ENCODE measurements around the gene THEMIS2. TPM values are rescaled to one million over a fixed set of nuclear protein-coding genes. Genes with fewer than 3 reads are reported as not detected.

Gene THEMIS2
- total and polyA plus RNA-seq, 2 experiments from 2014 or later = 8.1 to 32.4 TPM

DNA sequence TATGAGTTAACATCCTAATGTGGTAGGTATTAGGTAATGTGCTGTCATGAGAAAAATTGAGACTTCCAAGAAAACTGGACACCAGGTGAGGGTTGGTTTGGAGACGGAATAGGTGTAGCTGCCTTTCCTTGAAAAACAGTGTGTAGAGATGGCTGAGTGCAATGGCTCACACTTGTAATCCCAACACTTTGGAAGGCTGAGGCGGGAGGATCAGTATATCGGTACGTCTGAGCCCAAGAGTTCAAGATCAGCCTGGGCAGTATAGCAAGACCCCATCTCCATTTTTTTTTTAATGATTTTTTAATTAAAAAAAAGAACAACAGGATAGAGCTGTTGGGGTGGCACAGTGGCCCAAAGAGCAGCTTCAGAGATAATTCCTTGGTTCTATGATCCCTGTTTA is 48.6 kb upstream of the THEMIS2 start (continued):
- TF ChIP-seq, protein P1, sequence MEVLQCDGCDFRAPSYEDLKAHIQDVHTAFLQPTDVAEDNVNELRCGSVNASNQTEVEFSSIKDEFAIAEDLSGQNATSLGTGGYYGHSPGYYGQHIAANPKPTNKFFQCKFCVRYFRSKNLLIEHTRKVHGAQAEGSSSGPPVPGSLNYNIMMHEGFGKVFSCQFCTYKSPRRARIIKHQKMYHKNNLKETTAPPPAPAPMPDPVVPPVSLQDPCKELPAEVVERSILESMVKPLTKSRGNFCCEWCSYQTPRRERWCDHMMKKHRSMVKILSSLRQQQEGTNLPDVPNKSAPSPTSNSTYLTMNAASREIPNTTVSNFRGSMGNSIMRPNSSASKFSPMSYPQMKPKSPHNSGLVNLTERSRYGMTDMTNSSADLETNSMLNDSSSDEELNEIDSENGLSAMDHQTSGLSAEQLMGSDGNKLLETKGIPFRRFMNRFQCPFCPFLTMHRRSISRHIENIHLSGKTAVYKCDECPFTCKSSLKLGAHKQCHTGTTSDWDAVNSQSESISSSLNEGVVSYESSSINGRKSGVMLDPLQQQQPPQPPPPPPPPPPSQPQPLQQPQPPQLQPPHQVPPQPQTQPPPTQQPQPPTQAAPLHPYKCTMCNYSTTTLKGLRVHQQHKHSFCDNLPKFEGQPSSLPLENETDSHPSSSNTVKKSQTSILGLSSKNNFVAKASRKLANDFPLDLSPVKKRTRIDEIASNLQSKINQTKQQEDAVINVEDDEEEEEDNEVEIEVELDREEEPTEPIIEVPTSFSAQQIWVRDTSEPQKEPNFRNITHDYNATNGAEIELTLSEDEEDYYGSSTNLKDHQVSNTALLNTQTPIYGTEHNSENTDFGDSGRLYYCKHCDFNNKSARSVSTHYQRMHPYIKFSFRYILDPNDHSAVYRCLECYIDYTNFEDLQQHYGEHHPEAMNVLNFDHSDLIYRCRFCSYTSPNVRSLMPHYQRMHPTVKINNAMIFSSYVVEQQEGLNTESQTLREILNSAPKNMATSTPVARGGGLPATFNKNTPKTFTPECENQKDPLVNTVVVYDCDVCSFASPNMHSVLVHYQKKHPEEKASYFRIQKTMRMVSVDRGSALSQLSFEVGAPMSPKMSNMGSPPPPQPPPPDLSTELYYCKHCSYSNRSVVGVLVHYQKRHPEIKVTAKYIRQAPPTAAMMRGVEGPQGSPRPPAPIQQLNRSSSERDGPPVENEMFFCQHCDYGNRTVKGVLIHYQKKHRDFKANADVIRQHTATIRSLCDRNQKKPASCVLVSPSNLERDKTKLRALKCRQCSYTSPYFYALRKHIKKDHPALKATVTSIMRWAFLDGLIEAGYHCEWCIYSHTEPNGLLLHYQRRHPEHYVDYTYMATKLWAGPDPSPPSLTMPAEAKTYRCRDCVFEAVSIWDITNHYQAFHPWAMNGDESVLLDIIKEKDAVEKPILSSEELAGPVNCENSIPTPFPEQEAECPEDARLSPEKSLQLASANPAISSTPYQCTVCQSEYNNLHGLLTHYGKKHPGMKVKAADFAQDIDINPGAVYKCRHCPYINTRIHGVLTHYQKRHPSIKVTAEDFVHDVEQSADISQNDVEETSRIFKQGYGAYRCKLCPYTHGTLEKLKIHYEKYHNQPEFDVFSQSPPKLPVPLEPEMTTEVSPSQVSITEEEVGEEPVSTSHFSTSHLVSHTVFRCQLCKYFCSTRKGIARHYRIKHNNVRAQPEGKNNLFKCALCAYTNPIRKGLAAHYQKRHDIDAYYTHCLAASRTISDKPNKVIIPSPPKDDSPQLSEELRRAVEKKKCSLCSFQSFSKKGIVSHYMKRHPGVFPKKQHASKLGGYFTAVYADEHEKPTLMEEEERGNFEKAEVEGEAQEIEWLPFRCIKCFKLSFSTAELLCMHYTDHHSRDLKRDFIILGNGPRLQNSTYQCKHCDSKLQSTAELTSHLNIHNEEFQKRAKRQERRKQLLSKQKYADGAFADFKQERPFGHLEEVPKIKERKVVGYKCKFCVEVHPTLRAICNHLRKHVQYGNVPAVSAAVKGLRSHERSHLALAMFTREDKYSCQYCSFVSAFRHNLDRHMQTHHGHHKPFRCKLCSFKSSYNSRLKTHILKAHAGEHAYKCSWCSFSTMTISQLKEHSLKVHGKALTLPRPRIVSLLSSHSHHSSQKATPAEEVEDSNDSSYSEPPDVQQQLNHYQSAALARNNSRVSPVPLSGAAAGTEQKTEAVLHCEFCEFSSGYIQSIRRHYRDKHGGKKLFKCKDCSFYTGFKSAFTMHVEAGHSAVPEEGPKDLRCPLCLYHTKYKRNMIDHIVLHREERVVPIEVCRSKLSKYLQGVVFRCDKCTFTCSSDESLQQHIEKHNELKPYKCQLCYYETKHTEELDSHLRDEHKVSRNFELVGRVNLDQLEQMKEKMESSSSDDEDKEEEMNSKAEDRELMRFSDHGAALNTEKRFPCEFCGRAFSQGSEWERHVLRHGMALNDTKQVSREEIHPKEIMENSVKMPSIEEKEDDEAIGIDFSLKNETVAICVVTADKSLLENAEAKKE (CRISPR knock-in tag; IDR thresholded peaks at IDR 0.05) = no peak
- TF ChIP-seq, protein P2, sequence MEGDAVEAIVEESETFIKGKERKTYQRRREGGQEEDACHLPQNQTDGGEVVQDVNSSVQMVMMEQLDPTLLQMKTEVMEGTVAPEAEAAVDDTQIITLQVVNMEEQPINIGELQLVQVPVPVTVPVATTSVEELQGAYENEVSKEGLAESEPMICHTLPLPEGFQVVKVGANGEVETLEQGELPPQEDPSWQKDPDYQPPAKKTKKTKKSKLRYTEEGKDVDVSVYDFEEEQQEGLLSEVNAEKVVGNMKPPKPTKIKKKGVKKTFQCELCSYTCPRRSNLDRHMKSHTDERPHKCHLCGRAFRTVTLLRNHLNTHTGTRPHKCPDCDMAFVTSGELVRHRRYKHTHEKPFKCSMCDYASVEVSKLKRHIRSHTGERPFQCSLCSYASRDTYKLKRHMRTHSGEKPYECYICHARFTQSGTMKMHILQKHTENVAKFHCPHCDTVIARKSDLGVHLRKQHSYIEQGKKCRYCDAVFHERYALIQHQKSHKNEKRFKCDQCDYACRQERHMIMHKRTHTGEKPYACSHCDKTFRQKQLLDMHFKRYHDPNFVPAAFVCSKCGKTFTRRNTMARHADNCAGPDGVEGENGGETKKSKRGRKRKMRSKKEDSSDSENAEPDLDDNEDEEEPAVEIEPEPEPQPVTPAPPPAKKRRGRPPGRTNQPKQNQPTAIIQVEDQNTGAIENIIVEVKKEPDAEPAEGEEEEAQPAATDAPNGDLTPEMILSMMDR (conservative IDR thresholded peaks at IDR 0.05; ENCODE audit: low read depth in 2 of 2) = no peak

DNA sequence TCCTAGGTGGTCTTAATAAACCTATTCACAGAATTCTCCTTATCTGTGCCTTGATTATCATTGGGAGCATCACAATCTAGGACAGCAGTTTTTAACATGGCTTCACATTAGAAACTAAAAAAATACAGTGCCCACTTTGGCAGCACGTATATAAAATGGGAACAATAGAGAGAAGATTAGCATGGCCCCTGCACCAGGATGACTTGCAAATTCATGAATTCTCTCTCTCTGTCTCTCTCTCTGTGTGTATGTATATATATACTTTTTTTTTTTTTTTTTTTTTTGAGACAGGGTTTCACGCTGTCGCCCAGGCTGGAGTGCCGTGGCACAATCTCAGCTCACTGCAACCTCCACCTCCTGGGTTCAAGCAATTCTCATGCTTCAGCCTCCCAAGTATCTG is 47.9 kb upstream of the THEMIS2 start:
- H3K27ac Mint-ChIP-seq = no peak overlapping the region
- H3K4me3 Mint-ChIP-seq = no peak overlapping the region
- Histone ChIP-seq H3K27me3 (ENCODE audit: insufficient read depth) (no peaks in the 10 kb centered on the region), H3K4me3 (no peak overlapping the region), H4K20me1 (replicated peaks; ENCODE audit: insufficient read depth) (no peaks in the 10 kb centered on the region), H3K36me3 (ENCODE audit: insufficient read depth) (0 out of 2 replicates have a peak, but pooled peaks cover 6% of the 10 kb centered on the region), H3F3A (replicated peaks; ENCODE audit: low read depth) (no peaks in the 10 kb centered on the region), H3K27ac (ENCODE audit: low read depth) (0 out of 2 replicates have a peak overlapping the region, but pooled peaks have one; percentile 75), H2AFZ (no peak overlapping the region), H3K79me2 (replicated peaks; ENCODE audit: insufficient read depth) (no peaks in the 10 kb centered on the region), H3K4me1 (ENCODE audit: insufficient read depth) (no peaks in the 10 kb centered on the region), H3K4me2 (no peak overlapping the region), H3K9me2 (ENCODE audit: insufficient read depth) (no peaks in the 10 kb centered on the region)
- no peaks in the 10 kb centered on the region for H3K4me1 Mint-ChIP-seq
- H3K27me3 Mint-ChIP-seq (ENCODE audit: insufficient read depth, low read depth, poor library complexity) = no peaks in the 10 kb centered on the region
- H3K36me3 Mint-ChIP-seq (ENCODE audit: low read depth) = no peaks in the 10 kb centered on the region
- no peak for ATAC-seq
- no peak for DNase-seq (ENCODE audit: low spot score)
- H3K9me3 Mint-ChIP-seq = no peaks in the 10 kb centered on the region
- TF ChIP-seq CREB1 (CRISPR knock-in tag; IDR thresholded peaks at IDR 0.05; ENCODE audit: low read depth) (no peak), POLR2AphosphoS5 (IDR thresholded peaks at IDR 0.05; ENCODE audit: low read depth) (no peak), NANOG (IDR thresholded peaks at IDR 0.05; ENCODE audit: borderline replicate concordance) (no peak), JUNB (IDR thresholded peaks at IDR 0.05; ENCODE audit: unreplicated experiment) (no peak), STAT1 (IDR thresholded peaks at IDR 0.05; ENCODE audit: unreplicated experiment) (no peak), EZH2 (IDR thresholded peaks at IDR 0.05; ENCODE audit: low read depth, unreplicated experiment) (no peak)
- TF ChIP-seq, protein P1 (CRISPR knock-in tag; IDR thresholded peaks at IDR 0.05) = no peak
